Keratinocyte (primary cell): ENCODE data around the gene CHD9NB. TPM values are rescaled to one million over a fixed set of nuclear protein-coding genes. Genes with fewer than 3 reads are reported as not detected.

ENCODE experiments used
- DNase-seq: peaks from one replicate; pipeline ENCODE4 v3.0.0-alpha.2; 2011; ENCODE audit warnings: low read depth, missing footprints, low spot score
- FAIRE-seq: peaks from 2 replicates; lab custom pipeline; 2011; peaks lifted over from hg19 to GRCh38; lab: Jason Lieb, UNC
- H2AFZ ChIP-seq: 2 replicates; pipeline ENCODE4 v1.6.0; 2012; ENCODE audit warnings: low read length, control low read depth, inconsistent platforms; ENCODE audit not compliant: control insufficient read depth
- H3K27ac ChIP-seq: 2 replicates; pipeline ENCODE4 v1.5.1; 2011; ENCODE audit warnings: low read length; ENCODE audit not compliant: control insufficient read depth, insufficient read depth
- H3K27me3 ChIP-seq: 3 replicates; pipeline ENCODE4 v1.6.0; 2011; ENCODE audit warnings: low read length; ENCODE audit not compliant: control insufficient read depth, insufficient read depth; ENCODE audit errors: extremely low read depth
- H3K36me3 ChIP-seq, 2 experiments: 2 replicates in 1 of 2; 3 replicates in 1 of 2; pipeline ENCODE4 v1.5.1; 2011; ENCODE audit warnings: low read length in 2 of 2, mild to moderate bottlenecking in 1 of 2; ENCODE audit not compliant: control insufficient read depth in 2 of 2, insufficient read depth in 2 of 2; ENCODE audit errors: extremely low read depth in 1 of 2
- H3K4me1 ChIP-seq: 3 replicates; pipeline ENCODE4 v1.5.1; 2011; ENCODE audit warnings: low read length; ENCODE audit not compliant: control insufficient read depth, insufficient read depth; ENCODE audit errors: extremely low read depth
- H3K4me2 ChIP-seq: 3 replicates; pipeline ENCODE4 v1.6.0; 2011; ENCODE audit warnings: low read depth, low read length; ENCODE audit not compliant: control insufficient read depth, insufficient read depth; ENCODE audit errors: extremely low read depth
- H3K4me3 ChIP-seq, 3 experiments: fragments of 200-600 bp in 1 of 3; sonication (generic) in 1 of 3; 2 replicates in 2 of 3; 3 replicates in 1 of 3; pipeline ENCODE4 v1.5.1; 2011 to 2016; ENCODE audit warnings: low read length in 3 of 3, mild to moderate bottlenecking in 3 of 3, control low read depth in 2 of 3, inconsistent platforms in 1 of 3, low read depth in 1 of 3, mixed read lengths in 1 of 3, mixed run types in 1 of 3, moderate library complexity in 1 of 3; ENCODE audit not compliant: control insufficient read depth in 2 of 3, insufficient read depth in 2 of 3; ENCODE audit errors: extremely low read depth in 1 of 3
- H3K79me2 ChIP-seq: 2 replicates; pipeline ENCODE4 v1.6.0; 2012; ENCODE audit warnings: low read length; ENCODE audit not compliant: control insufficient read depth, insufficient read depth
- H3K9ac ChIP-seq: 3 replicates; pipeline ENCODE4 v1.6.0; 2011; ENCODE audit warnings: low read length; ENCODE audit not compliant: control insufficient read depth, insufficient read depth; ENCODE audit errors: extremely low read depth
- H3K9me1 ChIP-seq: 3 replicates; pipeline ENCODE4 v1.6.0; 2011; ENCODE audit warnings: low read length; ENCODE audit not compliant: control insufficient read depth, insufficient read depth; ENCODE audit errors: extremely low read depth
- H3K9me3 ChIP-seq: 2 replicates; pipeline ENCODE4 v1.5.1; 2012; ENCODE audit warnings: low read depth, low read length; ENCODE audit not compliant: control insufficient read depth
- H4K20me1 ChIP-seq: 3 replicates; pipeline ENCODE4 v1.6.0; 2011; ENCODE audit warnings: low read length; ENCODE audit not compliant: control insufficient read depth, insufficient read depth; ENCODE audit errors: extremely low read depth
- CTCF ChIP-seq, 3 experiments: IDR thresholded peaks in 1 of 3; conservative IDR thresholded peaks in 1 of 3; optimal IDR thresholded peaks in 1 of 3; 2 replicates in 2 of 3; 3 replicates in 1 of 3; pipeline versions ENCODE3 to v1.5.1; 2011; ENCODE audit warnings: low read length in 3 of 3, mild to moderate bottlenecking in 3 of 3, moderate library complexity in 2 of 3, control low read depth in 1 of 3, inconsistent platforms in 1 of 3; ENCODE audit not compliant: insufficient read depth in 2 of 3; ENCODE audit errors: extremely low read depth in 1 of 3
- EZH2 ChIP-seq: IDR thresholded peaks from one replicate; pipeline ENCODE4 v1.6.1; 2012; ENCODE audit warnings: inconsistent platforms, mild to moderate bottlenecking, low read length, moderate library complexity
- dilution Hi-C: fragments of 300-500 bp; cut with MboI; formaldehyde crosslinking; loops from one replicate; pipeline ENCODE4 v1.7.0; 2020; ENCODE audit warnings: low sequenced_read_pairs; ENCODE audit not compliant: extremely low pct_ligation_motif_present
- polyA plus RNA-seq, 5 experiments: library from polyadenylated mRNA; depleted of rRNA in 3 of 5; stranded (reverse) in 3 of 5; stranded (forward) in 1 of 5; unstranded in 1 of 5; fragments of >200 nt; gene quantifications; 1 replicate in 1 of 5; 2 replicates in 3 of 5; 3 replicates in 1 of 5; pipeline versions ENCODE4 v1.2.1 to v1.2.3, GENCODE V29; 2011 to 2012; ENCODE audit warnings: missing spikeins in 2 of 5, low read depth in 1 of 5, low replicate concordance in 1 of 5

The CHD9NB gene
- polyA plus RNA-seq, 1 donor (not counting 4 experiments of a cell fraction or from before 2014, with no cell fraction given): 0.64 TPM

- Histone ChIP-seq H3K79me2 (peaks cover 6% of the 10 kb centered on the region), H3K4me3 (peak overlapping the region in 1 of 3 experiments; percentile 2), H3K27me3 (no peaks in the 10 kb centered on the region), H3K27ac (peak overlapping the region; percentile 78), H3K9ac (peak overlapping the region; percentile 55), H3K36me3 (no peaks in the 10 kb centered on the region), H3K4me2 (peak overlapping the region; percentile 65), H2AFZ (no peak overlapping the region), H3K4me1 (peaks cover 70% of the 10 kb centered on the region), H3K9me3 (no peaks in the 10 kb centered on the region), H3K9me1 (no peaks in the 10 kb centered on the region), H4K20me1 (no peaks in the 10 kb centered on the region)
- DNase-seq: no peak
- TF ChIP-seq EZH2: no peak
- no peak for TF ChIP-seq CTCF (optimal IDR thresholded peaks at IDR 0.05 in 1 of 3, IDR thresholded peaks at IDR 0.05 in 1 of 3, conservative IDR thresholded peaks at IDR 0.05 in 1 of 3; ENCODE audit: extremely low read depth in 1 of 3, insufficient read depth in 2 of 3, low read length in 3 of 3)
- dilution Hi-C loops: no loop called here
- no peak for FAIRE-seq
Observed at GRCh38 chr16:53084746-53085334, 32.1 kb upstream of the CHD9NB start.

GRCh38 chr16:53084141-53084541, 31.4 kb upstream of the CHD9NB start:
- Histone ChIP-seq H3K9me1 (no peaks in the 10 kb centered on the region), H3K36me3 (no peaks in the 10 kb centered on the region), H3K9me3 (no peaks in the 10 kb centered on the region), H3K4me3 (no peak overlapping the region), H3K4me1 (peaks cover 72% of the 10 kb centered on the region), H3K27ac (peak overlapping the region; percentile 78), H4K20me1 (no peaks in the 10 kb centered on the region), H3K79me2 (peaks cover 7% of the 10 kb centered on the region), H3K4me2 (peak overlapping the region; percentile 65), H2AFZ (no peak overlapping the region), H3K27me3 (no peaks in the 10 kb centered on the region), H3K9ac (no peak overlapping the region)
- TF ChIP-seq CTCF (optimal IDR thresholded peaks at IDR 0.05 in 1 of 3, IDR thresholded peaks at IDR 0.05 in 1 of 3, conservative IDR thresholded peaks at IDR 0.05 in 1 of 3; ENCODE audit: extremely low read depth in 1 of 3, insufficient read depth in 2 of 3, low read length in 3 of 3): no peak
- TF ChIP-seq EZH2: no peak
- dilution Hi-C loops: no loop called here
- DNase-seq: peak; percentile 98
- FAIRE-seq: peak; percentile 81
